ENCODE results near the gene SMS. TPM values are rescaled to one million over a fixed set of nuclear protein-coding genes. Genes with fewer than 3 reads are reported as not detected.
A peak's percentile ranks its signal among the peaks of the same experiment; 100 is the strongest.

Gene SMS
- polyA plus RNA-seq, 1 donor (not counting 4 experiments of a cell fraction or from before 2014, with no cell fraction given) = 142 TPM

DNA sequence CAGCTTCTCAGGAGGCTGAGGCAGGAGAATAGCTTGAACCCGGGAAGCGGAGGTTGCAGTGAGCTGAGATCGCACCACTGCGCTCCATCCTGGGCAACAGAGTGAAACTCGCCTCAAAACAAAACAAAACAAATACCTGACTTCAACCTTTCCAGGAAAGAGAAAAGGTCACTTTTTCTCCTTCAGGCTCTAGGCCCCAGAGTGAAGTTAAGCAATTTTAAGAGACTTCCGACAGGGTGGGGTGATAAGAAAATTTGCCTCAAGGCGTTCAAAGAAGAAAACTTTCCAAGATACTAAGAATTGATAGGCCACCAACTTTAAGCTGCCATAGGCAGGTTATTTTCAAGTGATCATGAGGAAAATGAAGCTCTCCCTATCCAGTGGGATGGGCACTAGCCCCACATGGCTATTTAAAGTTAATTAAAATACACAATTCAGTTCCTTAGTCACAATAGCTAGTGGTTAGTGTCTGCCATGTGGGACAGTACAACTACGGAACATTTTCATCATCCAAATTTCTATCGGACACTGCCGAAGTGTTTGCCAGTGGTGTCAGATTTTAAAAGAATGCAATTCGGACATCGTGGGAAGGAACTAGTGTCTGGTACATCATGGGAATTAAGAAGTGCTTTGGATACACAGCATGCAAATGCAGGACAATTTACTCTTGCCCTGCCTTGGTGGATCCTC, 33.0 kb downstream of the SMS start:
- no peaks in the 10 kb centered on the region for H3K27me3 ChIP-seq (ENCODE audit: control insufficient read depth, extremely low read depth, insufficient read depth, low read length)
- dilution Hi-C loops (cut with MboI; ENCODE audit: extremely low pct_ligation_motif_present, low sequenced_read_pairs) = no loop called here
- no peak for TF ChIP-seq EZH2 (IDR thresholded peaks at IDR 0.05; ENCODE audit: low read length)
- DNase-seq (ENCODE audit: low read depth, low spot score) = no peak
- no peak overlapping the region for H3K4me3 ChIP-seq (ENCODE audit: control insufficient read depth in 2 of 3, extremely low read depth in 1 of 3, insufficient read depth in 2 of 3, low read depth in 1 of 3, low read length in 3 of 3)
- H3K27ac ChIP-seq (ENCODE audit: control insufficient read depth, insufficient read depth, low read length) = peak overlapping the region; percentile 18
- H3K9me1 ChIP-seq (ENCODE audit: control insufficient read depth, extremely low read depth, insufficient read depth, low read length) = no peaks in the 10 kb centered on the region
- no peak overlapping the region for H2AFZ ChIP-seq (ENCODE audit: control insufficient read depth, low read length)
- H3K9ac ChIP-seq (ENCODE audit: control insufficient read depth, extremely low read depth, insufficient read depth, low read length) = no peak overlapping the region
- no peaks in the 10 kb centered on the region for H4K20me1 ChIP-seq (ENCODE audit: control insufficient read depth, extremely low read depth, insufficient read depth, low read length)
- peak overlapping the region; percentile 2 for H3K4me2 ChIP-seq (ENCODE audit: control insufficient read depth, extremely low read depth, insufficient read depth, low read depth, low read length)
- peaks cover 16% of the 10 kb centered on the region for H3K79me2 ChIP-seq (ENCODE audit: control insufficient read depth, insufficient read depth, low read length)
- peaks cover 7 to 13% of the 10 kb centered on the region in 2 experiments for H3K36me3 ChIP-seq (ENCODE audit: control insufficient read depth in 2 of 2, extremely low read depth in 1 of 2, insufficient read depth in 2 of 2, low read length in 2 of 2)
- no peak for FAIRE-seq
- peaks cover 14% of the 10 kb centered on the region for H3K4me1 ChIP-seq (ENCODE audit: control insufficient read depth, extremely low read depth, insufficient read depth, low read length)
- no peaks in the 10 kb centered on the region for H3K9me3 ChIP-seq (ENCODE audit: control insufficient read depth, low read depth, low read length)

DNA sequence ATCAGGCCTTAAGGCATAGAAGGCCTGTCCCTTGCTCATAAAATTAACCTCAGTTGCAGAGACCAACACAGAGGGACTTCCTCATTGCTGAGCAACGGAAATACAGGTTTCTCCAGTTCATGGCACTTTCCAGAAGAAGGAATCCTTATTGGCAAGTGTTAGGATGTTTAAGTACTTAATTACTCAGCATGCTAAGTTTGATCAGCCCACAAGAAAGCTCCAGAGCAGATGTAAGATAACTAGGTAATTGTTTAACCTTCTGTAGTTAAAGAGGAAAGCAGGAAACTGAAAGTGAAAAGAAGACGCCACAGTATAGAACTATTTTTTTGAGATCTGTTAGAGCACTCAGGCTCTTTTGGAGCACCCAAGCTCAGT, 33.5 kb downstream of the SMS start:
- Histone ChIP-seq H3K36me3 (ENCODE audit: control insufficient read depth in 2 of 2, extremely low read depth in 1 of 2, insufficient read depth in 2 of 2, low read length in 2 of 2) (peaks cover 7 to 13% of the 10 kb centered on the region in 2 experiments), H3K4me3 (ENCODE audit: control insufficient read depth in 2 of 3, extremely low read depth in 1 of 3, insufficient read depth in 2 of 3, low read depth in 1 of 3, low read length in 3 of 3) (no peak overlapping the region), H2AFZ (ENCODE audit: control insufficient read depth, low read length) (peak overlapping the region; percentile 3), H3K9ac (ENCODE audit: control insufficient read depth, extremely low read depth, insufficient read depth, low read length) (no peak overlapping the region), H3K79me2 (ENCODE audit: control insufficient read depth, insufficient read depth, low read length) (peaks cover 13% of the 10 kb centered on the region), H4K20me1 (ENCODE audit: control insufficient read depth, extremely low read depth, insufficient read depth, low read length) (no peaks in the 10 kb centered on the region), H3K9me1 (ENCODE audit: control insufficient read depth, extremely low read depth, insufficient read depth, low read length) (no peaks in the 10 kb centered on the region), H3K27me3 (ENCODE audit: control insufficient read depth, extremely low read depth, insufficient read depth, low read length) (no peaks in the 10 kb centered on the region), H3K9me3 (ENCODE audit: control insufficient read depth, low read depth, low read length) (no peaks in the 10 kb centered on the region), H3K27ac (ENCODE audit: control insufficient read depth, insufficient read depth, low read length) (peak overlapping the region; percentile 18), H3K4me2 (ENCODE audit: control insufficient read depth, extremely low read depth, insufficient read depth, low read depth, low read length) (peak overlapping the region; percentile 2), H3K4me1 (ENCODE audit: control insufficient read depth, extremely low read depth, insufficient read depth, low read length) (peaks cover 14% of the 10 kb centered on the region)
- no peak for TF ChIP-seq EZH2 (IDR thresholded peaks at IDR 0.05; ENCODE audit: low read length)
- TF ChIP-seq, protein P1, sequence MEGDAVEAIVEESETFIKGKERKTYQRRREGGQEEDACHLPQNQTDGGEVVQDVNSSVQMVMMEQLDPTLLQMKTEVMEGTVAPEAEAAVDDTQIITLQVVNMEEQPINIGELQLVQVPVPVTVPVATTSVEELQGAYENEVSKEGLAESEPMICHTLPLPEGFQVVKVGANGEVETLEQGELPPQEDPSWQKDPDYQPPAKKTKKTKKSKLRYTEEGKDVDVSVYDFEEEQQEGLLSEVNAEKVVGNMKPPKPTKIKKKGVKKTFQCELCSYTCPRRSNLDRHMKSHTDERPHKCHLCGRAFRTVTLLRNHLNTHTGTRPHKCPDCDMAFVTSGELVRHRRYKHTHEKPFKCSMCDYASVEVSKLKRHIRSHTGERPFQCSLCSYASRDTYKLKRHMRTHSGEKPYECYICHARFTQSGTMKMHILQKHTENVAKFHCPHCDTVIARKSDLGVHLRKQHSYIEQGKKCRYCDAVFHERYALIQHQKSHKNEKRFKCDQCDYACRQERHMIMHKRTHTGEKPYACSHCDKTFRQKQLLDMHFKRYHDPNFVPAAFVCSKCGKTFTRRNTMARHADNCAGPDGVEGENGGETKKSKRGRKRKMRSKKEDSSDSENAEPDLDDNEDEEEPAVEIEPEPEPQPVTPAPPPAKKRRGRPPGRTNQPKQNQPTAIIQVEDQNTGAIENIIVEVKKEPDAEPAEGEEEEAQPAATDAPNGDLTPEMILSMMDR (optimal IDR thresholded peaks at IDR 0.05 in 1 of 3, IDR thresholded peaks at IDR 0.05 in 1 of 3, conservative IDR thresholded peaks at IDR 0.05 in 1 of 3; ENCODE audit: extremely low read depth in 1 of 3, insufficient read depth in 2 of 3, low read length in 3 of 3) = no peak
- dilution Hi-C loops (cut with MboI; ENCODE audit: extremely low pct_ligation_motif_present, low sequenced_read_pairs) = no loop called here
- DNase-seq (ENCODE audit: low read depth, low spot score) (no peak), FAIRE-seq (peak; percentile 63)

DNA sequence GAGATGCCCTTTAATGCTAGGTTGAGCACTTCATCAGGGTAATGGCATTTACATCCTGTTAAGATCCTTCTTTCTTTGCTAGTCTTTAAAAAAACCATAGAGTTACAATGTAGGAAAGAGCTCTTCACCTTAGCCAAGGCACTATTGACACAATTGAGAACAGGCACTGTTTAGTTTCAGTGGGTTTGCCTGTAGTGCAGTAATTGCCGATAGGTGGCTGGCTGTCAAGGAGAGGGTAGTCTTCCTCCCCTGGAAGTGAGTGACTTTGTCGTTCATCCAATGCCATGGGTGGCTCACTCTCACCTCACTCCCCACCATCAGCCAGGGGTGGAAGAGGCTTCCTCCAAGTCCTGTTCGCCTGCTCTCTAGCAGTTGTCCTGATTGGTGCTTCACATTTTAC, 34.7 kb downstream of the SMS start:
- Histone ChIP-seq H3K27ac (ENCODE audit: control insufficient read depth, insufficient read depth, low read length) (no peak overlapping the region), H4K20me1 (ENCODE audit: control insufficient read depth, extremely low read depth, insufficient read depth, low read length) (no peaks in the 10 kb centered on the region), H2AFZ (ENCODE audit: control insufficient read depth, low read length) (no peak overlapping the region), H3K4me1 (ENCODE audit: control insufficient read depth, extremely low read depth, insufficient read depth, low read length) (peaks cover 14% of the 10 kb centered on the region), H3K4me3 (ENCODE audit: control insufficient read depth in 2 of 3, extremely low read depth in 1 of 3, insufficient read depth in 2 of 3, low read depth in 1 of 3, low read length in 3 of 3) (no peak overlapping the region), H3K36me3 (ENCODE audit: control insufficient read depth in 2 of 2, extremely low read depth in 1 of 2, insufficient read depth in 2 of 2, low read length in 2 of 2) (peaks cover 7 to 13% of the 10 kb centered on the region in 2 experiments), H3K4me2 (ENCODE audit: control insufficient read depth, extremely low read depth, insufficient read depth, low read depth, low read length) (no peak overlapping the region), H3K27me3 (ENCODE audit: control insufficient read depth, extremely low read depth, insufficient read depth, low read length) (no peaks in the 10 kb centered on the region), H3K9ac (ENCODE audit: control insufficient read depth, extremely low read depth, insufficient read depth, low read length) (no peak overlapping the region), H3K9me3 (ENCODE audit: control insufficient read depth, low read depth, low read length) (no peaks in the 10 kb centered on the region), H3K79me2 (ENCODE audit: control insufficient read depth, insufficient read depth, low read length) (peaks cover 4% of the 10 kb centered on the region), H3K9me1 (ENCODE audit: control insufficient read depth, extremely low read depth, insufficient read depth, low read length) (no peaks in the 10 kb centered on the region)
- TF ChIP-seq, protein P1 (optimal IDR thresholded peaks at IDR 0.05 in 1 of 3, IDR thresholded peaks at IDR 0.05 in 1 of 3, conservative IDR thresholded peaks at IDR 0.05 in 1 of 3; ENCODE audit: extremely low read depth in 1 of 3, insufficient read depth in 2 of 3, low read length in 3 of 3) = no peak
- TF ChIP-seq EZH2 (IDR thresholded peaks at IDR 0.05; ENCODE audit: low read length) = no peak
- DNase-seq (ENCODE audit: low read depth, low spot score) = no peak
- FAIRE-seq = peak; percentile 13
- dilution Hi-C loops (cut with MboI; ENCODE audit: extremely low pct_ligation_motif_present, low sequenced_read_pairs) = no loop called here
